ACC112 (cell line): ENCODE measurements around the gene MYLK.

Source experiments
- H2AFZ ChIP-seq: fragments of 200-600 bp; sonication (generic); one replicate; pipeline ENCODE4 v1.6.0; 2017; ENCODE audit warnings: antibody characterized with exemption, low read length; ENCODE audit not compliant: unreplicated experiment
- H3K27ac ChIP-seq: fragments of 200-600 bp; sonication (generic); 2 replicates; pipeline ENCODE4 v1.5.1; 2014; ENCODE audit warnings: low read depth, mild to moderate bottlenecking, antibody characterized with exemption, low read length, moderate library complexity
- H3K27me3 ChIP-seq: fragments of 200-600 bp; sonication (generic); 2 replicates; pipeline ENCODE4 v1.6.1; 2014; ENCODE audit warnings: mild to moderate bottlenecking, antibody characterized with exemption, low read length, moderate library complexity, mixed read lengths; ENCODE audit not compliant: insufficient read depth
- H3K36me3 ChIP-seq: fragments of 200-600 bp; sonication (generic); 2 replicates; pipeline ENCODE4 v1.6.1; 2016; ENCODE audit warnings: mild to moderate bottlenecking, antibody characterized with exemption, low read length, moderate library complexity, mixed read lengths; ENCODE audit not compliant: insufficient read depth
- H3K4me1 ChIP-seq: fragments of 200-600 bp; sonication (generic); one replicate; pipeline ENCODE4 v1.6.1; 2016; ENCODE audit warnings: low read length, mixed read lengths; ENCODE audit not compliant: insufficient read depth, unreplicated experiment, control insufficient read depth
- H3K4me3 ChIP-seq: fragments of 200-600 bp; sonication (generic); 2 replicates; pipeline ENCODE4 v1.5.1; 2014; ENCODE audit warnings: mild to moderate bottlenecking, low read depth, low read length
- H3K79me2 ChIP-seq: fragments of 200-600 bp; sonication (generic); one replicate; pipeline ENCODE4 v1.6.0; 2016; ENCODE audit warnings: low read length; ENCODE audit not compliant: control insufficient read depth, unreplicated experiment, insufficient read depth

Gene MYLK

DNA sequence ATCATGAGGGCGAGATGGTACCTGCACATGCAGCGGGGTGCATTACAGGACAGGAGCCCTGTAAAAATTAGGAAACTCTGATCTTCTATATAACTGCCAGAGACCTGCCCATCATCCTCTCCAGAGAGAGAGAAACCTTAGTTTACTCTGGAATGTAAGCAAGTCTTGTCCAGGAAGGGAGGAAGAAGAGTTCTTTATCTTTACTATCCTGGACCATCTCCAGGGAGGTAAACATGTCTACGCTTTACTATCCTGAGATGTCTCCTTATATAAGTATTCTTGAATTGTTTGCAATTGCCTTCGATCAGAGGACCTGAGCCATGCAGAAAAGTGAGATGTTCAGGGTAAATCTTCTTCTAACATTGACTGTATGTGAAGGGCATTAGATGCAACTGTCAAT, 286.6 kb downstream of the MYLK start:
- no peaks in the 10 kb centered on the region for H3K27me3 ChIP-seq
- H2AFZ ChIP-seq = no peak overlapping the region
- H3K4me1 ChIP-seq = peaks cover 20% of the 10 kb centered on the region
- H3K27ac ChIP-seq = no peak overlapping the region
- H3K4me3 ChIP-seq = no peak overlapping the region
- H3K36me3 ChIP-seq = 0 out of 2 replicates have a peak, but pooled peaks cover 7% of the 10 kb centered on the region
- no peaks in the 10 kb centered on the region for H3K79me2 ChIP-seq

GRCh38 chr3:123595396-123596180, 288.5 kb downstream of the MYLK start:
- no peak overlapping the region for H2AFZ ChIP-seq
- peaks cover under 1% of the 10 kb centered on the region for H3K4me1 ChIP-seq
- peaks cover 16% of the 10 kb centered on the region; the same call in 1 of the 2 replicates for H3K36me3 ChIP-seq
- no peak overlapping the region for H3K4me3 ChIP-seq
- H3K79me2 ChIP-seq = no peaks in the 10 kb centered on the region
- no peaks in the 10 kb centered on the region for H3K27me3 ChIP-seq
- H3K27ac ChIP-seq = no peak overlapping the region

- no peaks in the 10 kb centered on the region for H3K4me1 ChIP-seq
- H3K79me2 ChIP-seq = peaks cover 3% of the 10 kb centered on the region
- no peak overlapping the region for H3K27ac ChIP-seq
- peaks cover 30% of the 10 kb centered on the region for H3K36me3 ChIP-seq
- H2AFZ ChIP-seq = no peak overlapping the region
- H3K4me3 ChIP-seq = no peak overlapping the region
- no peaks in the 10 kb centered on the region for H3K27me3 ChIP-seq
Observed at GRCh38 chr3:123593381-123593780, 290.8 kb downstream of the MYLK start.

DNA sequence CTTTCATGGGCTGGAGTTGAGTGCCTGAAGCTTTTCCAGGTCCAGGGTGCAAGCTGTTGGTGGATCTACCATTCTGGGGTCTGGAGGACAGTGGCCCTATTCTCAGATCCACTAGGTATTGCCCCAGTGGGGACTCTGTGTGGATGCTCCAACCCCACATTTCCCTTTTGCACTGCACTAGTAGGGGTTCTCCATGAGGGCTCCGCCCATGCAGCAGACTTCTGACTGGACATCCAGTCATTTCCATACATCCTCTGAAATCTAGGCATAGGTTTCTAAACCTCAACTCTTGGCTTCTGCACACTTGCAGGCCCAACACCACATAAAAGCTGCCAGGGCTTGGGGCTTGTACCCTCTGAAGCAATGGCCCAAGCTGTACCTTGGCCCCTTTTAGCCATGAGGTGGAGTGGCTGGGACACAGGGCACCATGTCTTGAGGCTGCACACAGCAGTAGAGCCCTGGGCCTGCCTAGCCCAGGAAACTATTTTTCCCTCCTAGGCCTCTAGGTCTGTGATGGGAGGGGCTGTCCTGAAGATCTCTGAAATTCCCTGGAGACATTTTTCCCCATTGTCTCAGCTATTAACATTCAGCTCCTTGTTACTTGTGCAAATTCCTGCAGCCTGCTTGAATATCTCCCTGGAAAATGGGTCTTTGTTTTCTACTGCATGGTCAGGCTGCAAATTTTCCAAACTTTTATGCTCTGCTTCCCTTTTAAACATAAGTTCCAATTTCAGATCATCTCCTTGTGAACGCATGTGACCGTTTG, 293.3 kb downstream of the MYLK start:
- Histone ChIP-seq H3K27me3 (no peaks in the 10 kb centered on the region), H3K27ac (no peak overlapping the region), H3K36me3 (peaks cover 35% of the 10 kb centered on the region), H3K79me2 (peaks cover 23% of the 10 kb centered on the region), H2AFZ (no peak overlapping the region), H3K4me1 (peaks cover 10% of the 10 kb centered on the region), H3K4me3 (no peak overlapping the region)

- peaks cover 28% of the 10 kb centered on the region for H3K36me3 ChIP-seq
- no peak overlapping the region for H3K27ac ChIP-seq
- peaks cover 10% of the 10 kb centered on the region for H3K4me1 ChIP-seq
- H2AFZ ChIP-seq = no peak overlapping the region
- peak overlapping the region; percentile 97; the same call in 1 of the 2 replicates for H3K4me3 ChIP-seq
- H3K79me2 ChIP-seq = peaks cover 38% of the 10 kb centered on the region
- no peaks in the 10 kb centered on the region for H3K27me3 ChIP-seq
Observed at GRCh38 chr3:123587401-123587800, 296.7 kb downstream of the MYLK start.

DNA sequence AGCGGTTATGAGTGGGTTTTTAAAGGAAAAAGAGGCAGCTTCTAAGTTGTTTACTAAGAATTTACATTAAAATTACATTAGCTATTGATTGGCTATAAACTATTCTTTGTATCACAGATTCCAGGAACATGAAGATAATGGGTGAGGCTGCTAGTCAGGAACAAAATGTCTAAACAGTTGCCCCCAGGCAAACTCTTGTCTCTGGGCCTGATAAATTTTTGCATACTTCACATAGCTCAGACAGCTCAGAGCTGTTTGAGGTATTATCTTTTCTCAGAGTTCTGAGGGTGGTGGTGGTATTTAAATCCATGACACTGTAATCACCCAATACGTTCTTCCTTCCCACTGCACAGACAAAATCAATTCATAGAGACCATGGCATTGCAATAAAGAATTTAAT, 297.2 kb downstream of the MYLK start:
- H3K4me1 ChIP-seq = peaks cover 10% of the 10 kb centered on the region
- H3K36me3 ChIP-seq = peaks cover 25% of the 10 kb centered on the region
- H3K27me3 ChIP-seq = no peaks in the 10 kb centered on the region
- H3K27ac ChIP-seq = no peak overlapping the region
- H2AFZ ChIP-seq = no peak overlapping the region
- H3K4me3 ChIP-seq = peak overlapping the region; percentile 97
- peaks cover 38% of the 10 kb centered on the region for H3K79me2 ChIP-seq

- Histone ChIP-seq H3K27ac (peak overlapping the region; percentile 94), H3K4me1 (peaks cover 10% of the 10 kb centered on the region), H2AFZ (peak overlapping the region; percentile 99), H3K4me3 (peak overlapping the region; percentile 97), H3K36me3 (peaks cover 24% of the 10 kb centered on the region), H3K27me3 (no peaks in the 10 kb centered on the region), H3K79me2 (peaks cover 38% of the 10 kb centered on the region)
Observed at GRCh38 chr3:123586131-123586530, 298.0 kb downstream of the MYLK start.

GRCh38 chr3:123584988-123585937, 298.9 kb downstream of the MYLK start, which contains the start of gene HACD2:
Gene HACD2 (minus strand): TSS chr3:123585053. CDS start chr3:123585027, 26 bp downstream.
- Histone ChIP-seq H3K4me3 (peak within 1 kb of the TSS; percentile 97), H3K27ac (peak within 1 kb of the TSS; percentile 94), H3K36me3 (peaks cover 16% of the 10 kb centered on the region), H3K4me1 (peaks cover 10% of the 10 kb centered on the region), H2AFZ (peak within 1 kb of the TSS; percentile 99), H3K79me2 (peaks cover 38% of the 10 kb centered on the region), H3K27me3 (no peaks in the 10 kb centered on the region)

DNA sequence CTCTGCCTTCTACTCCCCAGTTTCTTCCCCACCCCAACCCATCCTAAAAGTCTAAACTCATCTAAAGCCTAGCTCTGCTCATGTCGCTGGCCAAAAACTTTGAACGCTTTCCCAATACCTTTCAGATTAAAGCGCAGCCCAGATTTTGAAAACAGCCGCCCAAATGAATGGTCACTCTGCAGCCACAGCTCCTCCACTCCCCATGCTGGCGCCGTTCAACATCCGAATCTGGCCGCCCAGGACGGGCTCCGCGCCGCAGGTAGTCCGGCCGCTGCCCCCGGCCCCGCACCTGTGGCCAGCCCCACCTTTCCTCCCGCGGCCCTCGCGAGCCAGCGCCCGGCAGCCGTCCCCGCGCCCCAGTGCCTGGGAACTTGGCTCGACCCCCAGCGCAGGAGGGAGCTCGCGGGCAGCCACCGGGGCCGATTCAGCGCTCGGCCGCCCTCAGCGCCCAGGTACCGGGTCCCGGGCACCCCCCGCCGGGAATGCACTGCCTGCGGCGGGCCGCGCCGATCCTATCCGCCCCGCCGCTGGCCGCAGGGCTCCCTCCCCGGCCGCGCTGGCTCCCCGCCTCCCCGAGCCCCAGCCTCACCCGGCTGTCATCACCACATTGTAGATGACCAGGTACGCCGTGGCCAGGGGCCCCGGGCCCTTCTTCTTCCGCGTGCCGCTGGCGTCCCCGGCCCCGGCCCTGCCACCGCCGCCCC, 299.7 kb downstream of the MYLK start:
- Histone ChIP-seq H3K27ac (no peak overlapping the region), H3K4me1 (peaks cover 10% of the 10 kb centered on the region), H3K27me3 (no peaks in the 10 kb centered on the region), H2AFZ (peak overlapping the region; percentile 72), H3K4me3 (peak overlapping the region; percentile 97), H3K36me3 (peaks cover 8% of the 10 kb centered on the region; the same call in 1 of the 2 replicates), H3K79me2 (peaks cover 36% of the 10 kb centered on the region)
